ACHN (cell line): Measurements from ENCODE around the gene FAM151A.

Experiments used
- DNase-seq: peaks from one replicate; pipeline ENCODE4 v3.0.0-alpha.2; 2015
- in situ Hi-C: cut with HindIII; loops from 2 replicates; pipeline ENCODE4 v1.10.0; 2017; ENCODE audit warnings: low sequenced_read_pairs, low pct_ligation_motif_present, low pct_unique_long_range_greater_than_20kb

The FAM151A gene

DNA sequence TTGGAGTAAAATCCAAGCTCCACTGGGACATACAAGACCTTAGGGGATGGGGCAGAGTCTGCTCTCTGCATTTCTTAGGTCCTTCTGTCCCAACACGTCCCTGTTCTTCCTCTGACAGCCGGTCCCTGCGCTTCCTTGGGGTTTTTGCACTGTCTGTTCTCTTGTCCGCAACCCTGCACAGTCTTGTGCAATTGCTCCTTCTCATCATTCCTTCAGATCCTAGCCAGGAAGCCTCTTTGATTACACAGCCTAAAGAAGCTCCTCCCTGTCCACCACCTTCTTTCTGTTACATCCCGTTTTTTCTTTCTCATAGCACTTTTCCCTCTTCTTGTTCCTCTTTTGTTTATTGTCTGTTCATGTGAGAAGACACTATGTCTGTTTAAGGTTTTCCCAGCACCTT lies 55.4 kb downstream of the FAM151A start:
- no peak for DNase-seq
- in situ Hi-C loops = no loop called here

- DNase-seq = no peak
- in situ Hi-C loops = no loop called here
Measured at GRCh38 chr1:54566438-54567141, 56.7 kb downstream of the FAM151A start.

DNA sequence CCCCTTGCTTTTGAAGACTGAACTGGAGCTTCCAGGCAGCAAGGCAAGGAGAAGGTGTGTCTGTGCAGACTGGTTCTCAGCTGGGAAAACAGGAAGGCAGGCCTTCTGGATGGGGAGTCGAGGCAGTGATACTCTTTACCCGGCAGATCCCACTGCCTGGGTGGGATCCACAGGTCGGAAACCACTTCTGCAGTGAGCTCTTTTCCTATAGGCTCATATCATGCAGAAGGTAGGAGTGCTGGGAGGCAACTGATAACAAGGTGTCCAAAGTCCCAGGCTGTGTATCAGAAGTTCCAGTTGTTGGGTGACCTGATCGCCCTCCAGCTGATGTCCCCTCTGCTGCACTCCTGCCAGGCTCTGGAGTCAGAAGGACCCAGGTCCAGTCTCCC lies 58.2 kb downstream of the FAM151A start:
- no peak for DNase-seq
- in situ Hi-C loops = no loop called here

GRCh38 chr1:54564312-54565112 lies 58.8 kb downstream of the FAM151A start:
- in situ Hi-C loops = no loop called here
- DNase-seq = no peak

GRCh38 chr1:54559771-54560231 lies 63.5 kb downstream of the FAM151A start:
- in situ Hi-C loops = no loop called here
- DNase-seq = no peak
